ENCODE results near the gene TRPM3.

TRPM3 gene

DNA sequence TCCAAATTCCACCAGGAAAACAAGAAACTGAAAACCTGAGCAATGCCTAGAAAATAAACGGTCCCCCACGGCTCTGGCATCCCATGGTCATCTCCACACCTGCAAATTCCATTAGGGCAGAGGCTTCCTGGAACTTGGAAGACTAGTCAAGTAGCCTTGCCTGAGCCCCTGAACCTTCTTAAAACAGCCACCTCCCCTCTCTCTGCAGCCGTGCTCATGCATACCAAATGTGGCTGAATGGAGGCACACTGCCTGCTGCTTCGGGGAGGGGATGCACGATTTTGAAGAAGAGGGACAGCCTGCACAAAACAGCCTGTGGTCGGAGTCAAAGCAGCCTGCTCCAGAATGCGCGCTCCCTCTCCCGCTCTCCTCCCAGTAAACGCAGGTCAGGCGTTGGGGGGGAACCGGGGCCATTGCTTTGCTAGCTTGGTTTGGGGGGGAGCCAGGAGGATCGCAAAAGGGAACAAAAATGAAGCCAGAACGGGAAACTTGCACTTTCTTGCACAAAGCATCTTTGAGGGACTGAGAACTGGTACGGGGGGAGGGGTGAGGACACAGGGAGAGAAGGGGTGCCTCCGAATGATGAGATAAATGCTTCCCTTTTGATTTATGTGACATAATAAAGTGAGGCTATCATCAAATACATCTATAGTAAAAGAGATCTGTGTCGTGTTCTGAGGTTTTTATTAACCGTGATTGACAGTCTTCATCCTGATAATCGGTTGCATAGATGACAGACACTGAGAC, at the start of gene TRPM3:
TSS of gene TRPM3 (minus strand) at position 347 of the 747 bp plus-strand sequence. CDS start at position 80, 267 bp downstream.
- DNase-seq, result no peak

DNA sequence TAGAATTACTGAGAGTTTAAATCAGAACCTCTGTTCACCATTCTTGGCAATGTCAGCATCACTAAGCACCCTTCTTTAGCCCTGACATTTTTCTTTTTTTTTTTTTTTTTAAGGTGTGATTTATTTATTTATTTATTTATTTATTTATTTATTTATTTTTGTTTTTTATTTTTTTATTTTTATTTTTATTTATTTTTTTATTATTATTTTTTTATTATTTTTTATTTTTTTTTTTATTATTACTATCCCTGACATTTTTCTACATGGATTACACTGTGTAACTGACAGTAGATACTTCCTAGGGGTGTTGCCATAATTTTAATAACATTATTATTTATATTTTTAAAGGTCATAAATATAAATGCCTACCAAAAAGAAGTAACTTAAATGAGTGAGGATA, 47.0 kb upstream of the TRPM3 start:
- DNase-seq, result no peak

DNA sequence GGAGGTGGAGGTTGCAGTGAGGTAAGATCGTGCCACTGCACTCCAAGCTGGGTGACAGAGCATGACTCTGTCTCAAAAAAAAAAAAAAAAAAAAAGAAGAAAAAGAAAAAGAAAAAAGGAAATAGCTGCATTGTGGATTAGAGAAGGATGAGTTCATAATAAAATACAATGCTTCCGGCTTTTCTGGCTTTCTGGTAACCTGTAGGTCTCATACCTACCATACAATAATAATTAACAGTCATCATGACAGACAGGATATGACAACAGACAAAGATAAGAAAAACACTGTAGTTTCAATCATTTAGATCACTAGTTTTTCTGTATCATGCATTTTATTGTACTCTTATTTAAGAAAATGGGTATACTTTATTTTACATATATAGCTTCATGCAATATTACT, 40.7 kb upstream of the TRPM3 start:
- no peak for DNase-seq

DNA sequence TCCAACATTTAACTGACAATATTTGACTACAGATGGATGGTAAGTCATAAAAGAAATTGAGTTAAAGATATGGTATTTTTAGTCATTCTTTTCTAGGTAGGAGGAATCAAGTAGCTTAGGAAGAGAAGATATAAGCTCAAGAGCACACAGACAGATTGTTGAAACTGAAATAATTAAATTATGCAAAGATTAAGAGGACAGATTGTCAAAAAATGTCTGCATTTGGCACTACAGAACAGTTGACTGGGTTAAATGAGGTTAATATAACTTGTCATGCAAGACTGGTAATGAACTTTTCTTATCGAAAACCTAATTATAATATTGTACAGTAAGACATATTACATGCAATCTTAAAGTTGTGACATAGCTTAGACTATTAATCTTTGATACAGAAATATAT, 36.3 kb upstream of the TRPM3 start:
- no peak for DNase-seq

DNA sequence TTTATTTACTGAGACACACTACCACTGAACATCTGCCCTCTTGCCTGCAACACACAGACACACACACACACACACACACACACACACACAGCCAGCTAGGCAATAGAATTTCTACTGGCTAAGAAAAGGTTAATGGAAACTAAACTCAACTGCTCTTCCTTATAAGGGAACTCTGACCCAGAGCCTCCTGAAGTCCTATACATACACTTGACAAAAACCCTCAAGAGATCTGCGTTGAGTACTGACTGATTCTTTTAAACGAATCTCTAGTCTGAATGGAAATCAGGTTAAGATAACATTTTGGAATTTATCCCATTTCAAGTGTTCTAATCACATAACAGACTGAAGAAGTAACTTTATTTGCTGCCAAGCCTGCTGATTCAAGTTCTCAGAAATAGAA, 25.9 kb upstream of the TRPM3 start:
- DNase-seq, result no peak

DNA sequence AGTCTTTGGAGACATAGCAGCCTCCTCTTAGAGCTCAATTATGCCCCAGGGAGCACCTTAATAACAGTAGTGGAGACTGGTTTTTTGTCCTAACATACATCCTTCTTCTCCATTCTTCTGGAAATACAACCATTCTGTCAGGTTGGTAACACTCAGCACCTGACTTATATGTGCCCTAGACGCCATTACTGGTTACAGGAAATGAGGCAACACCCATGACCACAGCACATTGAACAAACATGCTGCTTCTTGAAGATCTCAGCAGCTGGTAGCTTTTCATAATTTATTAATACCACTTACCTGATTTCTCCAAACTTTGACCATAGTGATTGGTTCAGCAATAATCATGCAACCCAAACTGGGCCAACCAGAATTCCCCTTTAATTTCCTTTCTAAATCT, 25.1 kb upstream of the TRPM3 start:
- DNase-seq, result no peak

DNA sequence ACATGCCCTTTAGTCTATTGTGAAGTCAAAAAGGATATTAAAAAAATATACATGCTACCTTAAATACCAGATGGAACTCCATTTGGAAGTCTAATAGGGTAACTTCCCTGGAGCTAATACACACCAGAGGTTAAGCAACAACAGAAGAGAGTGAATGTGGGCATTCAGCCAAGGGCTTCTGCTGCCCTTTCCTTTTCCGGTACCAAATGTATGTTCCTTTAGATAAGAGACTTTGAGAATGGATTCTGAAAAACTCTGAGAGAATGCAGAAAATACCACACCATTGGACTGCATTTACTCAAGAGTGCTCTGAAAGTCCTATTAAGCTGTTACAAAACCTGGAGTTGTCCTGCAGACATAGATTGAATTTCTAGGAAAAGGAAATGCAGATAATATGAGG, 23.8 kb upstream of the TRPM3 start:
- no peak for DNase-seq

DNA sequence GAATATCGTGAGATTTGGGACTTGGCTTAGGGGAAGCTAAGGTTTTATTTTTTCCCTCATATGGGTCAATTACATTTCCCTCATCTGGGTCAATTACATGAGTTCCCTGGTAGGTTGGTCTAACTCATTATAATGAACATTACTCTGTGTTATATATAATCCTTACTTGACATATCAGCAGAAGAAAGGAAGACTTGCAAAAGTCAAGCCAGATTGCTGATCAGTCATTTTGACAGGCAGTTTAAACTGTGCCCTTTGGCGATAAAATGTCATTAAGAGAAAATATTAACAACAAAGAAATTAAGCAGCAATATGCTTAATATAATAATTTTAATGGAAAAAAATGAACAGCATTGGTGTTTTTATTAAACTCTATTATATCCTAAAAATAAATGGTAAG, 23.1 kb upstream of the TRPM3 start:
- DNase-seq, result no peak

DNA sequence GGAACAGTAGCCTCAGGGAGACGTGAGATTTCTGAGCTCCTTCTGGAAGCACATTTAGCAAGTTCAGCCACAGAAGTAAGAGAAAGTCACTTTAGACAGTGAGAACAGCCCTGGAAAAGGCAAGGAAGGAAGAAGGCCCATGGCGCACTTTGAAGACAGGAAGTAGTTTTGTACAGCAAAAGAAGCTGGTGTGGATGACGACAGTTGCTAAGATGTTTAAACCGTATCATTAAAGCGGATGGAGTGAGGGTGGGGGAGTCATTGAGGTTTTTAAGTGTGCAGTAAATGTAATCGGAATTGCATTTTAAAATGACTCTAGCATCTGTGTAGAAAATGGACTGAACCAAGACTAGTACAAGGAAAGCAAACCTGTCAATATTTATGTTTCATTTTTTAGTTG, 15.3 kb upstream of the TRPM3 start:
- DNase-seq, result no peak

DNA sequence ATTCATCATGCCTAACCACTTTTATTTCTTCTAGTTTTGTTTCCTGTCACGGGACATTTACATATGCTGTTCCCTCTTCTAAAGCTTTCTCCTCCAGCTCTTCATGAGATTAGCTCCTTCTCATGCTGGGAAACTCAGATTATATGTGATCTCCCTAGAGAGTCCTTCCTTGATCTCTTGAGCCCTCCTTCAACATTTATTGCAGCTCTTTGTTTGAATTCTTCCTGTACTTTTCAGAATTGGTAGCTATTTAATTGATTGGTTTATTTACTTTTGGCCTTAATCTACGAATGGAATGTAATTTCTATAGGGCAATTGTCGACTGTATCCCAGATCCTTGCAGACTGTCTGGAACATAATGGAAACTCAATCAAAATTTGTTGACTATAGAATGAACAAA, 9.7 kb upstream of the TRPM3 start:
- no peak for DNase-seq

DNA sequence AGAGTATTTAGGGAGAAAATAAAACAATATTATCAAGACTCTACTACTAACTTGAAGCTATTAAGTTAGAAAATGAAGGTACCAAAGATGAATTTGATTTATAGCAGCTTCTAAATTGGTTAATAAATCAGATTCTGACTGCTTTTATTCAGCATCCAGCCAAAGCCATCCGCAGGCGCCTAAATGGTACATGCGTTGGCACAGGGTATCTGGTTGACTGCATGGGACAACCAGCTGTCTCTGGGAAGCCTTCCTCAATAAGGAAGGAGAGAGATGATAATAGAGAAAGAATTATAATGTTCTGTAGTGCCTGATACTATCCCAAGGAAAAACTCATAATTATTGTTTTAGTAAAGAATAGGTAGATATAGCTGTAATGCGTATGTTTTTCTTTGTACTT, 9.1 kb upstream of the TRPM3 start:
- no peak for DNase-seq

DNA sequence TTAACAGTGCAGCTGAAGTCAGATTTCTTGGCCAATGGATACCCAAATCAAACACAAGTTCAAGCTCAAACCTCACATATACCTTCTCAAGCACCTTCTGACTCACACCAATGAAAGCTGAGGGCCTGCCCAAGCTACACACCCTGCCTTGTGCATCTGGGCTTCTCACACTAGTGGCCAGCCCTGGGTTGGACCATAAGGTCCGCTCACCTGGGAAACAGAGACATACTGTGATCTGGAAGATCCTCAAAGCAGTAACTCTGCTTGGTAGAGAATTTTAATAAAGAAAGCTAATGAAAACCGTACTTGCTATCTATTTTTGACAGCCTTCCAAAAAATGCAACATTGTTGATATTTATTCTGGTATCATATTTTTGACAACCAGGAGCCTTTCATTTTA, 7.4 kb upstream of the TRPM3 start:
- DNase-seq, result no peak

DNA sequence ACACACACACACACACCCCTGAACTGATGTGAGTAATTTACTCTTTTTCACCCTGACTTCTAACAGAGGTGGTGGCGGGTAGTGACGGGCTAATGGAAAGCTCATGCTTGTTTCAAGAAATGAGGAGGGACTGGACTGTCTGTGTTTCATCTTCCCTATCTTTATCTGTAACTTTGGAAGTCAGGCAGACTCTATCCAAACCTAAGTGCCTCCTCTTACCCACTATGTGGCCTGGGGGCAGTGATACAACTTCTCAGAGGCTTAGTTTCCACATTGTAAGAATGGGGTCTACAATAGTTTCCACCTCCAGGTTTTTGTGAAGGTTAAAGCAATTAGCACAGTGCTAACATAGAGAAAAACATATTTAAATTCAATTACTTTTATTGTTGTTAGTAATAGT, 5.9 kb upstream of the TRPM3 start:
- no peak for DNase-seq

DNA sequence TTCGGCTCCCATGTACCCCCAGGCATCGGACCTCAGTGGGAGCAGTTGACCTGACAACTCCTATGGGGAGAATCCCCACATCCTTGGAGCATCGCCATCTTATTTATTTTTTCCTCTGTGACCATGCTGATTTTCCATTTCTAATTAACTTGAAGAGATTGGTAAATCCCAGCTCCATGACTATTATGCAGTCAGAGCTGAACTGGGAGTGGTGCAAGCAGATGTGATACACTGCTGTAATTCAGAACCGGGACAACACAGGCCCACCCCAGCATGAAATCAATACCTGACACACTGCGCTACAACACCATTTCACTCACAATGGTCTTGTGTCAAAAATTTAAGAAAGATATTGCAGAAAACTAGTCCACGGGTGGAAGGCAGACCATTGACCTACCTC, 1.0 kb upstream of the TRPM3 start:
- no peak for DNase-seq

DNA sequence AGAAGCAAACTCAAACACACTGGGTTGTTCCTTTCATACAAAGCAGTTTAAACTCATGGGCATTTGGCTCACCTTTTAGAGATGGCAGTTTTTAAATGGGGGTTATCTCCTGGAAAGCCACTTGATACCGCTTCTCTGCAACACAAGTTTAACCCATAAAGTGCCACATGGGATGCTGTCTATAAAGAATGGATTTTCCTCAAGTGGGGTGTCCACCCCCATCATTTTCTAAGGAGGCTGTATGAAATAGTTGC, 528 bp upstream of the TRPM3 start:
- DNase-seq, result no peak

DNA sequence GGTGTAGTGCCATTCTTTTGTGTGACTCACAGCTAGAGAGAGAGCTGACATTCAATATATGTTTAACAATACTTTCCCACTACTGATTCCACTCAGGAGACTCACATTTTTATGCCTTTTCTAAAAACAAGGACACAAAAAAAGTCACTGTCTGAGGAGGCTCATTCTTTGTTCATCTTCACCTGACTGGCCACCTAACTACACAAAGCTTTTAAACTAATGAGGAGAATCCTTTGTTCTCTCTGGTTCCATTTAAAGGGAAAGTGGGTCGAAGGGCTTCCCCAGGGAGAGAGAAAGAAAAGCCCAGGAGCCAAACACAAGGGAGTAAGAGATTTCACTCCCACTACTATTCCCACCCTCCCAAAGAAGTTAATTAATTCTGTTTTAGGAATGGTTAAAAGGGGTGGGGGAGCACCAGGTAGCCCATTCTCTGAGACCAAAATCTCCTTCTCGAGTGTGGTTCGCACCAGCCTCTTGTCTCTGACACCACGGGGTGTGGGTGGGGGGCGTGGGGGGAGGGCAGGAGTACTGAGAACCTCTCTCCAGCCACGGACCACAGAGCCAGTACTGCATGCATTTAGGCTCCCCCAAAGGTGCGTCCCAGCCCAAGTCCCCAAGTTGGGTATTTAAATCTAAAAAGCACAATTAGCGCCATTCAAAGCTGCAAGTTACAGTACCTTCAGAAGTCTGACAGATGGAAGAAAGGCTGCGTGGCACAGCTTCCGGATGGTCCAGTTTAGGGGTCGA, 747 bp downstream of the TRPM3 start:
- DNase-seq, result no peak

DNA sequence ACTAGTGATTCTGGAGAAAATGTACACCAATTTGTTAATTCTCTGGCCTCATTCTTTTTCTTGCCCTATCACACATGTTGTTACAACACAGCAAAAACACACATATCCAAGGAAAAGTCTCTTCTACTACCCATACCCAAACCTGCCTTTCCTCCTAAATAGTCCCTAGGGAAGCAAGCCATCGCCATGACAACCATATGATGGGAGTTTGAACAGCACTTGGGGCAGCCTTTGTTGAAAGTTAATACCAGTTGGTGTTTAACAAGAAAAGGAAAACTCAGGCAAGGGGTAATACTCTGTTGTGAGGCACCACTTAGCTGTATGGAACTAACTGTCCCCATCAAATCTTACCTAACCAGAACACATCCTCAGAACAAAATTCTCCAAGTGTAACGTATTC, 1.7 kb downstream of the TRPM3 start:
- DNase-seq, result no peak

DNA sequence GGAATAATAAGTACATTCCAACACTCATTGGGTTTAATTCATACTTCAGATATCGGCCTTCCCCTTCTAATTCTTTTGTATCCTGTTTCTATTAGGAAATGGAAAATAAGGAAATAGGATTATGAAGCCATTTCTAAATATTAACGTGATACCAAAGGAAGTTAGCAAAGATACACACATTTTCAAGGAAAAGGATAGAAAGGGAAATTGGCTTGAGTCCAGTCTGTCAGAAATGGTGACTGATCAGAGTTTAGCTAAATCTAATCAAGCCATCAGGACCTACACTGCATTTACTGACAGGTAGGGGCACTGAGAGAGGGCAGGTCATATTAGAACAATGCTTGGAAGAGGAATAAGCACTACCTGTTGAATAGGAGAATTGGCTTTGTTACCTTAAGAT, 3.1 kb downstream of the TRPM3 start:
- no peak for DNase-seq

DNA sequence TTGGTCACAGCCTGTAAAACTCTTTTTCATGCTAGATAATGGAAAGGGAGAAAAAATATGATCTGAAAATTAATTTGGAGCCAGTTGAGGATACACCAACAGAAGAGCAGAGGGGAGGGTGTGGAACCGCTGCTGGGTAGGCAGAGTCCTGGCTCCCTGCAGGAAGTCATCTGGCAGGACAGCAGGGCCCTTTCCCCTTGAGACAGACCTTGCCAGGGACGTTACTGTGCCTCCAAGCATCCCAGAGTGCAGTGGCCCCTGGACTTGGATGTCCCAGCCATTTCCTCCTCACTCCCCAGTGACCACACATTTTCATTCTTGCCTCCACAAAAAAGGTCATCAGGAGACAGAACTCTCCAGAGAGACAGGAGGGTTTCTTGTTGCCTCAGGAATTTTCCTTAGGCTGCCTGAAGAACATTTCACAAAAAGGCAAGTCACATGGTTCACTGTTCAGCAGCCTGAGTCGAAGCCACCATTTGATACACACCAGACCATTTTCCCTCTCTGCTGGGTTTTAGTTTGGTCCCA, 5.9 kb downstream of the TRPM3 start:
- no peak for DNase-seq

DNA sequence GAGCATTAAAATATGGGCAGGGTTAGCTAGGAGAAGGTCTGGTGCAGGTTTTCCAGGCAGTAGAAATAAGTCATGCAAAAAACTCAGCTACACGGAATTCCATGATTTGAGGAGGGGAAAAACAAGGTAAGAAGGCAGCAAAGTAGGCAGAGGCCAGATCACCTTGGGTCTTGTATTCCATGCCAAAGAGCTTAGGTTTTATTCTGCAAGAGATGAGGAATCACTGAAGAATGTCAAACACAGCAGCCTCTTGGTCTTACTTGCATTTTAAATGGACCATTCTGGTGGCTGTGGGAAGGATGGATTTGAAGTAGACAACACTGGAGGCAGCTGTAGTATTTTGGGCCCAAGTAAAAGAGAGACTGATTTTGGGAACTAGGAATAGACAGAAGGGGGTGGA, 8.6 kb downstream of the TRPM3 start:
- DNase-seq, result no peak

DNA sequence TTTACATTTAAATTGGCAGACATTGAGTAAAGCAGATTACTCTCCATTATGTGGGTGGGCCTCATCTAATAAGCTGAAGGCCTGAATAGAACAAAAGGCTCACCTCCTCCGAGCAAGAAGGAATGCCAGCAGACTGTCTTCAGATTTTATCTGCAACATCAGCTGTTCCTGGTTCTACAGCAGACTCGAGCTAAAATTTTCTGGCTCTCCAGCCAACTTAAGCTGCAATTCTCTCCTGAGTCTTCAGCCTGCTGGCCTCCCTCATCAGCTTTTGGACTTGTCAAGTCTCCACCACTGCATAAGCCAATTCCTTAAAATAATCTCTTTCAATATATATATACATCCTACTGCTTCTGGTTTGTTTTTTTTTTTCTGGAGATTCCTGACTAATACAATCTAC, 12.5 kb downstream of the TRPM3 start:
- no peak for DNase-seq

DNA sequence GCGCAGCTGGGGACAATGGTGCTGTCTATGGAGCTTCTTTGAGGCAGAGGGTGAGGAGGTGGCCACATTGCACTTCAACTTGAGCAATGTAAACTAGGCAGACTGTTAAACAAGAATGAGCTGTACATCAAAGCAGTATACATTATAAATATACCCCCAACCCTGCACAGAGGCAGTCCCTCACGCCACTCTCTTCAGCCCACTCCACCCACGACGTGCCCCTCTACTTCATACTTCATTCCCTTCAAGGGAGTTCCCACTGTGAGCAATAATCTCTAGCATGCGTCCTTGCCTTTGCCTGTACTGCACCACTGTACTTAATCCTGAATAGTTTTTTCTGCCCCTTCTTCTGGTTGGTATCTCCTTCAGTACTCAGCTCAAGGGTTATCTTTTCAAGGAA, 14.4 kb downstream of the TRPM3 start:
- no peak for DNase-seq

DNA sequence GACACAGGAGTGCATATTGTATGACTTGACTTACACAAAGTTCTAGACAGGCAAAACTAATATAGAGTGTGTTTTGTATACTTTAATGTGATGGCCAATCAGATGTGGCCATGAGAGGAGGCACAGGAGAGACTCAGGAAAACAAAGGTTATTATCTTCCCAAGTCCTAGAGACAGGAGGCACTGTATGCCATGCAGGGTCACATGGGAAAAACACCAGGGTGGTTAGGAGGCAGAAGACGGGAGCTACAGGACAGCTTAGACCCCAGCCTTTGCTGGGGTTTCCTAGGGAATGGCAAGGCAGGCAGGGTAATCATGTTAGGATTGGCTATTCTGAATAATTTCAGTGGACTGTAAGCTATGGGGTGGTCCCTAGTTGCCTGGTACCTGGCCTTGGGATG, 16.2 kb downstream of the TRPM3 start:
- no peak for DNase-seq

DNA sequence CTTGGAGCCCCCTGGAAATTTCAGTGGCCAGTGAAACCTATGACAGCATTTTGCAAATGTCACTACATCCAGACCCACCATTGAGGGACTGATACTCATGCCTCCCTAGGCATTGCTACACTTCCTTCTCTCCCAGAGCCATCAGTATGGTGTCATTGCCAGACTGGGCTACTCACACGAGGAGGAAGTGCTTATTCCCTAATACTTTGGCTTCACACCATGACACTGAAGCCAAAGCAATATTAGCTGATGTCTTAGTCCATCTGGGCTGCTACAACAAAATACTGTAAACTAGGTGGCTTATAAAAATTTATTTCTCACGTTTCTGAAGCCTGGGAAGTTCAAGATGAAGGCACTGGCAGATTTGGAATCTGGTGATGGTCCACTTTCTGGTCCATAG, 22.6 kb downstream of the TRPM3 start:
- DNase-seq, result no peak

DNA sequence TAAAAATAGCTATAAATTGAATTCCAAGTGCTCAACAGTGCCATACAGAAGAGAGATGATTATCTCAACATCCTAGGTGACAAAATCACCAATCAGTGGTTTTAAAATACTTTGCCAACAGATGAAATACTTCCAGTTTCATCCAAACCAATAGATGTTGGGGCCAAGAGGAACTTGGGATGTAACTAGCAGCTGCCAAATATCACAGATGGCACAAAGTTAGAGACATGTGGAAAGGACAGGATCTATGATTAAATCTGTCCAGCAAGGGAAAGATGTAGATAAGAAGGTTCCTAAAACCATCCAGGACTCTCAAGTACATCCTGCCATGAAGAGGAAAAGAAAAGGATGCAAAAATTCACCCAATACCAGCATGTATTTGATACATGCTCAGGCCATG, 23.8 kb downstream of the TRPM3 start:
- no peak for DNase-seq
